ENCODE data around the gene NT5C3B.
"Not testable (repeated sequence)": the region's sequence is repeated elsewhere in the genome, so short reads cannot be mapped to it uniquely, and the experiment has no call there.

NT5C3B gene

DNA sequence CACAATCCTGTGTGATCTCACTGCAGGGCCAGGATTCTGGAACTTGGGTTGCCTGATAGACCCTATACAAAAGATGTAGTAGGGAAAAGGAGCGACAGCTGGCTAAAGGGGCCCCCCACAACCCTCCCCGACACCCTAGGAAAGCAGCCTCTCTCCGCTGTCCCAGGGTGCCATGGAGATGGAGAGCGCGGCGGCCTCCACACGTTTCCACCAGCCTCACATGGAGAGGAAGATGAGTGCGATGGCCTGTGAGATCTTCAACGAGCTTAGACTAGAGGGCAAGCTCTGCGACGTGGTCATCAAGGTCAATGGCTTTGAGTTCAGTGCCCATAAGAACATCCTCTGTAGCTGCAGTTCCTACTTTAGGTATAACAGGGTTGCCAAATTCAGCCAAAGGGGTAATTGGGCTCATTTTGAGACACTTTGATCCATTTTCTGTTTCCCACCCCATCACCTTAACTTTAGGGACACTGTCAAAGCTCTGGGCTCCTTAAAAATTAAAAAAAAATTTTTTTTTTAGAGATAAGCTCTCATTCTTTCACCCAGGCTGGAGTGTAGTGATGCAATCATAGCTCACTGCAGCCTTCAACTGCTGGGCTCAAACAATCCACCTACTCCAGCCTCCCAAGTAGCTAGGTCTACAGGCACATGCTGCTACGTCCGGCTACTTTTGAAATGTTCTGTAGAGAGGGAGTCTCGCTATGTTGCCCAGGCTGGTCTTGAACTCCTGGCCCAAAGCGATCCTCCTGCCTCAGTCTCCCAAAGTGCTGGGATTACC lies 1.9 kb upstream of the NT5C3B start, which contains the start of gene KLHL10:
Gene KLHL10 (plus strand): TSS at position 65 of the 778 bp plus-strand sequence. CDS start 108 bp downstream, at position 173.
- no peak within 1 kb of the TSS for H3K4me3 ChIP-seq (ENCODE audit: low read length)

DNA sequence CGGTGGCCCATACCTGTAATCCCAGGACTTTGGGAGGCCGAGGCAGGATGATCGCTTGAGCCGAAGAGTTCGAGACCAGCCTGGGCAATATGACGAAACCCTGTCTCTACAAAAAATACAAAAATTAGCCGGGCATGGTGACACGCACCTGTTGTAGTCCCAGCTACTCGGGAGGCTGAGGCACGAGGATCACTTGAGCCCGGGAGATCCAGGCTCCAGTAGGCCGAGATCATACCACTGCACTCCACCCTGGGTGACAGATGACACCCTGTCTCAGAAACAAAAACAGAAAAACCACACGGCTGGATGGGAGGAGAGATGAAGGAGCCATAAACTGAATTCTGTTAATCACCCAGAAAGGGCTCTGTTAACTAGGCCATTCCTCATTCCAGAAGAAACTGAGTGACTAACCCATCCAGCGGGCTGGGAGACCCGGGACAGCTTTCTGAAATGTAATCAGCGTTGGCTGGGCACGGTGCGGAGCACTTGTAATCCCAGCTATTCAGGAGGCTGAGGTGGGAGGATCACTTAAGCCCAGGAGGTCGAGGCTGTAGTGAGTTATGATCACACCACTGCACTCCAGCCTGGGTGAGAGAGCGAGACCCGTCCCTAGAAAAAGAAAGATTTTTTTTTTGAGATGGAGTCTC lies 641 bp upstream of the NT5C3B start:
- peak overlapping the region; percentile 69 for H3K4me3 ChIP-seq (ENCODE audit: low read length)
- no peak for DNase-seq (ENCODE audit: low read depth)
- TF ChIP-seq, protein P1, sequence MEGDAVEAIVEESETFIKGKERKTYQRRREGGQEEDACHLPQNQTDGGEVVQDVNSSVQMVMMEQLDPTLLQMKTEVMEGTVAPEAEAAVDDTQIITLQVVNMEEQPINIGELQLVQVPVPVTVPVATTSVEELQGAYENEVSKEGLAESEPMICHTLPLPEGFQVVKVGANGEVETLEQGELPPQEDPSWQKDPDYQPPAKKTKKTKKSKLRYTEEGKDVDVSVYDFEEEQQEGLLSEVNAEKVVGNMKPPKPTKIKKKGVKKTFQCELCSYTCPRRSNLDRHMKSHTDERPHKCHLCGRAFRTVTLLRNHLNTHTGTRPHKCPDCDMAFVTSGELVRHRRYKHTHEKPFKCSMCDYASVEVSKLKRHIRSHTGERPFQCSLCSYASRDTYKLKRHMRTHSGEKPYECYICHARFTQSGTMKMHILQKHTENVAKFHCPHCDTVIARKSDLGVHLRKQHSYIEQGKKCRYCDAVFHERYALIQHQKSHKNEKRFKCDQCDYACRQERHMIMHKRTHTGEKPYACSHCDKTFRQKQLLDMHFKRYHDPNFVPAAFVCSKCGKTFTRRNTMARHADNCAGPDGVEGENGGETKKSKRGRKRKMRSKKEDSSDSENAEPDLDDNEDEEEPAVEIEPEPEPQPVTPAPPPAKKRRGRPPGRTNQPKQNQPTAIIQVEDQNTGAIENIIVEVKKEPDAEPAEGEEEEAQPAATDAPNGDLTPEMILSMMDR (conservative IDR thresholded peaks at IDR 0.05; ENCODE audit: low read depth, low read length) = no peak

More for the DNA sequence above, 1.9 kb upstream of the NT5C3B start, which contains the start of gene KLHL10:
- TF ChIP-seq, protein P1 (conservative IDR thresholded peaks at IDR 0.05; ENCODE audit: low read depth, low read length) = no peak
- no peak for DNase-seq (ENCODE audit: low read depth)

DNA sequence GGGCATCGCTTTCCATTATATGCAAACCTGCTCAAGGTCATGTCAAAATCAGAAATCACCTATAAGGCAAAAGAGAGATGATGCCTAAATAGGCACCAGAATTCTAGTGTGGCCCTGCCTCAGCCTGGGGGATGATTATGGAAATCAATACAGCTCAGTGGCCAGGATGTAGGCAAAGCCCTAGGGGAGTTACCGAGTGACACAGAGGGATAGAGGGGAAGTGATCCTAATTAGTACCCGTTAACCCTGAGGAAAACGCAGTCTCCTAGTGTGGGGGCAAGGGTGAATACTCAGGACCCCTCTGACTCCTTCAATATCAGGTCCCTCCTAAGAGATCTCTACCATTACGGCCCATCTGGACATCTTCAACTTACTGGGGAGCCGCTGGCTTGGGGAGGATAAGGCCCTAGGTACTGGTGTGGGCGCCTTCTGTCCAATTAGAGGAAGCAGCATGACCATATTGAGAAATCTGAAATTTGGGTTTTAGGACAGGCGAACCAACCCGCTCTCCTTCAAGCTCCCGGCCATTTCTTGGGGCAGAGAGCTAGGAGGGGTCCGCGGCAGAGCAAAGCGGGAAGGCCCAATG lies 725 bp downstream of the NT5C3B start:
- TF ChIP-seq, protein P1 (conservative IDR thresholded peaks at IDR 0.05; ENCODE audit: low read depth, low read length) = no peak
- H3K4me3 ChIP-seq (ENCODE audit: low read length) = peak overlapping the region; percentile 69
- DNase-seq (ENCODE audit: low read depth) = no peak

DNA sequence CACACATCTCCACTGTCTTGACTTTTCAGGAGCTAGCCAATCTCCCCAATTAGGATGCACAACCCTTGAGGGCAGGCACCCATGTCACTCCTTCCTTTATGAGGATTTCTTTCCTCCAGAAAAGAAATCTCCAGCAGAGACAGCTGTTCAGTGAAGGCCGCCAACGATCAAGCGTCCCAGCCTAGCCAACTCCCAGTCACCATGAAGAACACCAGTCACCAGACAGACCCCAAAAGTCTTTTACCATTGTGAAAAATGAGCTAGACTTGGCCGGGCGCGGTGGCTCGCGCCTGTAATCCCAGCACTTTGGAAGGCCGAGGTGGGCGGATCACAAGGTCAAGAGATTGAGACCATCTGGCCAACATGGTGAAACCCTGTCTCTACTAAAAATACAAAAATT lies 6.1 kb downstream of the NT5C3B start:
- DNase-seq (ENCODE audit: low read depth) = not testable (repeated sequence)

DNA sequence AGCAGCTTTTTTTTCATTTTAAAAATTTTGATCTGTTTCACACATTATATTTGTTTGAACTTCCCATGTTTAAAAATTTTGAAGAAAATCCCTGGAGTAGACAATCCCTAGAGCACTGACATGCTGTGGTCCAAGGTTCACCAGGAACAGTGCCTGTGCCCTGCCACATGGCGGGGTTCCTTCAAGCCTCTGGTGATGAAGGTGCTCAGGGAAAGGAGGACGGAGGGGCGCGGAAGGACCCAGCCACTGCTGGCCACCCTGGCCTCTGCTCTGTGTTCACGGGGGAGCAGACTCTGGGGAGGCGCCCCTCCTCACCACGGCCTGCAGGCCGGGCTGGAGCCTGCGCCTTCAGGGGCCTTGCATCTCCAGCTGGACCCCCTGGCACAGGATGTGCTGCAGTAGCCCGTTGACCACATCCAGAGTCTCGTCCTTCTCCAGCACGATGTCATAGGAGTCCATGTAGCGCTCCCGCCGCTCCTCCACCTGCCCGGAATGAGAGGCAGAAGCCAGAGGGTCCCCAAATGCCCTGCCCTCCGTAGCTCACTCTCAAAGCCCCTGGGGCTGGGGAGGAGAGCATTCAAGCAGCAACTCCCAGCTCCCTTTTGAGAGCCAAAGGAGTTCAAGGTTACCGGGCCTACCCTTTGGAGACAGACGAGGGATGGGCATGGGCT lies 10.7 kb downstream of the NT5C3B start:
- H3K4me3 ChIP-seq (ENCODE audit: low read length) = no peak overlapping the region
- no peak for DNase-seq (ENCODE audit: low read depth)
- TF ChIP-seq, protein P1 (conservative IDR thresholded peaks at IDR 0.05; ENCODE audit: low read depth, low read length) = no peak

More for the DNA sequence above, 6.1 kb downstream of the NT5C3B start:
- H3K4me3 ChIP-seq (ENCODE audit: low read length) = not testable (repeated sequence)

DNA sequence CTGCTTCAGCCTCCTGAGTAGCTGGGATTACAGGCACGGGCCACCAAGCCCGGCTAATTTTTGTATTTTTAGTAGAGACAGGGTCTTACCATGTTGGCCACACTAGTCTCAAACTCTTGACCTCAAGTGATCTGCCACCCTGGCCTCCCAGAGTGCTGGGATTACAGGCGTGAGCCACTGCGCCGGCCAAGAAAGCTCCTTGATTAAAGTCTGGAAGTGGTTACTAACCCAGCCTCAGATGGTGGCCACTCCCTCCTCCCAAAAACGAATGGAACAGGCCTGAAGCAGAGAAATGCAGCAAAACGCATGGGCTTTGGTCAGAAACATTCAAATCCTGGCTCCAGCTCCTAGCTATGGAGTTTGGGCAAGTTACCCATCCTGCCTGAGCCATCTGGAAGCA lies 11.9 kb downstream of the NT5C3B start:
- DNase-seq (ENCODE audit: low read depth) = no peak
- no peak overlapping the region for H3K4me3 ChIP-seq (ENCODE audit: low read length)
- TF ChIP-seq, protein P1 (conservative IDR thresholded peaks at IDR 0.05; ENCODE audit: low read depth, low read length) = no peak

DNA sequence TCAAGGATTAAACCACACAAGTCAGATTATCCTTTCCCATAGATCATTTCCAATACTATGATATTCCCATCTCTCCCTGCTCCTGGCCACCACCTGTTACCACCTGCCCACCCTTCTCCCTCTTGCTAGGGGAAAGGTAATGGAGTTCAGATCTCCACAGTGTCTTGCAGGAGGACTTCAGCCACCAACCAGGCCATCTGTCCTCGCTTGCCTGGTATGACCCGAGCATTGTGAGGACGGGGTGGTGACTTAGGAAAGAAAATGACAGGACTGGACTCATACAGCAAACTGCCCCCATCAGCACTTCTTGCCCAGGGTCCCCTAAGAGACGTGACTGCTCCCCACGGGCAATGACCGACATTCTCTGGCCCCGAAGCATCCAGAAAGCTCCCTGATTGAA lies 12.5 kb downstream of the NT5C3B start:
- no peak for DNase-seq (ENCODE audit: low read depth)
- TF ChIP-seq, protein P1 (conservative IDR thresholded peaks at IDR 0.05; ENCODE audit: low read depth, low read length) = no peak
- no peak overlapping the region for H3K4me3 ChIP-seq (ENCODE audit: low read length)

All from retinal pigment epithelial cell (primary cell).